Myocyte (in vitro differentiated cells): ENCODE measurements around the gene PSTPIP1. TPM values are rescaled to one million over a fixed set of nuclear protein-coding genes. Genes with fewer than 3 reads are reported as not detected.
"Not testable (repeated sequence)": the region's sequence is repeated elsewhere in the genome, so short reads cannot be mapped to it uniquely, and the experiment has no call there.

Source experiments
- DNase-seq: peaks from one replicate; pipeline ENCODE4 v3.0.0-alpha.2; 2012; ENCODE audit warnings: low read depth
- polyA plus RNA-seq: library from polyadenylated mRNA; unstranded; fragments of >200 nt; gene quantifications from one replicate; pipeline ENCODE4 v1.2.1, GENCODE V29; 2012; ENCODE audit warnings: missing spikeins
- total RNA-seq: library from RNA; depleted of rRNA; stranded (reverse); fragments of >200 nt; gene quantifications from 2 replicates; pipeline ENCODE4 v1.2.3, GENCODE V29; 2014

Gene PSTPIP1
- not detected in 2 replicates for total RNA-seq
- 0.68 TPM for polyA plus RNA-seq

DNA sequence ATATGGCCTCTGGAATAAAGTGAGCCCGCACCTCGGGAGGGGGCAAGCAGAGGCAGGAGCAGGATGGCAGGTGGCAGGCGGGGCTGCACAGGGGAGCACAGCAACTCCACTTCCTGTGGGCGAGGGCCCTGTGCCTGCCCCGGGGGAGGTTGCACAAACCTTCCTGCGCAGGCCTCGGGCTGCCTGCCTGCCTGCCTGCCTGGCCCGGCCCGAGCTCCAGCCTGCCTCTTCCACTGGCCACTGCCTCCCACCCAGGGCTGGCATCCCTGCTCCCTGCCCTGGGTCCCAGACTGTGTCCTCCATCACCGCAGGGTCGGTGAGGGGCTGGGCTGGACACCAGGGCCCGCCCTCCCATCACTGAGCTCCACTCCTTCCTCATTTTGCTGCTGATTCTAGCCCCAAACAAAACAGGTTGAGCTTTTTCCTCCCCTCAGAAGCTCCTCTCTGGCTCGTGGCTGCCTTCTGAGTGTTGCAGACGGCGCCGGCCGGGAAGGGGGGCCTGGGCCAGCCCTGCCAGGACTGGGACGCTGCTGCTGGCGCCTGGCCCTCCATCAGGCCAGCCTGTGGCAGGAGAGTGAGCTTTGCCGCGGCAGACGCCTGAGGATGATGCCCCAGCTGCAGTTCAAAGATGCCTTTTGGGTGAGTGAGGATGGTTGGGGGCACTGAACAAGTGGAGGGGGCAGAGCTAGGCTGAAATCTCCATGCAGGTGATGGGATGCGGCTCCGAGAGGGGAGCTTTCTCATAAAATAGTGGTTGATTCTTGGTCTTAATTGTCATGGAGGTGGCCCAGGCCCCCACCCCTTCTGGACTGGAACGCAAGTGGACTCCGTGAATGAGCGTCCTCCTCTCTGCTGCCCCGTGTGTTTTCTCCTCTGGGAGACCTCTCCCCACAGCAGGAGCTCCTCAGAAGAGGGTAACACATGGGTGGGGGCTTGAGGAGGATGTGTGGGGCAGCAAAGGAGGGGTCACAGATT lies at the start of gene PSTPIP1:
TSS of gene PSTPIP1 (plus strand) at position 156 of the 975 bp plus-strand sequence. CDS start at position 604, 448 bp downstream.
- DNase-seq, result no peak

DNA sequence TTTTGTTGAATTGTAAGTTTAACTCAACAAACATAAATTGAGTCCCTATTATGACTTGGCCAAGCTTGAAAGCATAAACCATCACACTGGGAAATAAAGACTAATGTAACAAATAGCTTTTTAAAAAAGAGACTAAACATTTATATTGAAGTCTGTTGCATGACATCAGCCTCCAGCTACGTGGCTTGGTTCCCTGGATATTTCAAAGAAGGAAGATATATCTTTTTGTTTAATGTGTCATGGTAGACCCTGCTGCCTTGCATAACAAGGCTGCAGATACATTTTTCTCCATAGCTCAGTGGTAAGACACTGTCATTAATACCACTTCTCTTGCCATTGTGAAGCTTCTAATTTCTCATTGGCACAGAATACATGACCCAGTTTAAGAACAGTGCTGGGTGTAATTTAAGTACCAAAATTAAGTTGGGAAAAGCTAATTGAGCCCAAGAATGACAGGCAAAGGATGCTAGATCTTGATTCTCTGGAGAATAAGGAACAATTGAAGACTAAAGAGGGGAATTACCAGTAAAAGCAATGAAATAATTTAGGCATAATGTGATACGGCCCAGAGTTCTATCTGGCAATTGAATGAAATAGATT lies 49.3 kb upstream of the PSTPIP1 start:
- DNase-seq, result no peak

DNA sequence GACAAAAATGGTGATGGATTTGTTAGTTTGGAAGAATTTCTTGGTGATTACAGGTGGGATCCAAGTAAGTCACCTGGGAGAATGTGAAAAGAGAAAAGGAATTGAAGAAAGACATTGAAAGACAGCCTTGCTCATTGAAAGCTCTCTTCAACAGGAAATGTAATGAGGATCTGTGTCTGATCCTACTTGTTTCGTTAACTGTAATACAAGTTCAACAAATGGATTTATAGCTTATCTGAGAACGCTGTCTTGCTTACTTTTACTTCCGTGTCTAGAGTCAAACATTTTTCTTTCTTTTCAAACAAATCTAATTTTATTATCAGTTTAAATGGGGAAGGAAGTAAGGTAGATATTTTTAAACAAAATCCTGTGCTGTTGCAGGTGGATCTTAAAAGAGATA lies 47.5 kb upstream of the PSTPIP1 start:
- no peak for DNase-seq

DNA sequence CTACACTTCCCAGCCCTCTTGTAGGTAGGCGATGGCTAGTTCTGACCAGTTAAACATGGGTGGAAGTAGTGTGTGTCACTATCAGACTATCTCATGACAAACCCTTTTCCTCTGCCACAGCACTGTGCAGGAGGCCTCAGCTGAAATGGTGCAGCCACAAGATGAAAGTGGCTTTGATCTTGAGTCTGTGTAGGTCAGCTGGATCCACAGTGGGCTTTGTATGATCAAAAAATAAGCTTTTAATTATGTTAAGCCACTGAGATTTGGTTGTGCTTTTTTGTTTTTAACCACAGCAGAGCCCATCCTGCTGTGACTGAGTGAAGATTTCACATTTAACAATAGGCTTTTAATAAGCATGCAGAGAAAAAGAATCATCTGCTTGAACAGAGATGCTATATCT lies 43.7 kb upstream of the PSTPIP1 start:
- no peak for DNase-seq

DNA sequence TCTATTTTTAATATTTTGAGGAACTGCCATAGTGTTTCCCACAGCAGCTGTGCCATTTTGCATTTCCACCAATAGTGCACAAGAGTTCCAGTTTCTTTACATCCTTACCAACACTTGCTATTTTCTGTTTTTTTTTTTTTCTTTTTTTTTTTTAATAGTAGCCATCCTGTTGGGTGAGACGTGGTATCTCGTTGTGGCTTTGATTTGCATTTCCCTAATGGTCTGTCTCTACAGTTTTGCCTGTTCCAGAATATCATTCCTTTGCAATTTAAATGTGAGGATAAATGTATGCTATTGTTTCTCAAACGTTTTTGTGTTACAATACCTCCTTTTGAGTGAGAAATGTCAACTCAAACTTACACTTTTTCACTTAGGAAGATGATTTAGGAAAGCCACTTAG lies 41.0 kb upstream of the PSTPIP1 start:
- no peak for DNase-seq

DNA sequence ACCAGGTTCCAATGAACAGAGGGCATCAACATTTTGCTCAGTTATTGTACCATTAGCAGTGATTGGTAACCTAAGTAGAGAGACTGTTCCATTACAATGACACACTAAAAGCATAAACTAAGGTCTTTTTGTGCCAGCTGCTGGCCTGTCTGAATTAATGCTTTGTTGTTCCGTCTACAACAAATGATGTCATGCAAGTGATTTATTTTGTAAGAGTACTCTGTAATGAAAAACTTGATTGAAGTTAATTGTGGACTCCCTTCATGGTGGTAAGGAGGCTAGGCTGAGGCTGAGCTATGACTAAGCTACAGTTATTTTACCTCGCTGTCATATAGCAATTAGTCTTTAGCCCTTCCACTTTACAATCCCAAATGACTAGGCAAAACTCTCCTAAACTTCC lies 40.2 kb upstream of the PSTPIP1 start:
- no peak for DNase-seq

DNA sequence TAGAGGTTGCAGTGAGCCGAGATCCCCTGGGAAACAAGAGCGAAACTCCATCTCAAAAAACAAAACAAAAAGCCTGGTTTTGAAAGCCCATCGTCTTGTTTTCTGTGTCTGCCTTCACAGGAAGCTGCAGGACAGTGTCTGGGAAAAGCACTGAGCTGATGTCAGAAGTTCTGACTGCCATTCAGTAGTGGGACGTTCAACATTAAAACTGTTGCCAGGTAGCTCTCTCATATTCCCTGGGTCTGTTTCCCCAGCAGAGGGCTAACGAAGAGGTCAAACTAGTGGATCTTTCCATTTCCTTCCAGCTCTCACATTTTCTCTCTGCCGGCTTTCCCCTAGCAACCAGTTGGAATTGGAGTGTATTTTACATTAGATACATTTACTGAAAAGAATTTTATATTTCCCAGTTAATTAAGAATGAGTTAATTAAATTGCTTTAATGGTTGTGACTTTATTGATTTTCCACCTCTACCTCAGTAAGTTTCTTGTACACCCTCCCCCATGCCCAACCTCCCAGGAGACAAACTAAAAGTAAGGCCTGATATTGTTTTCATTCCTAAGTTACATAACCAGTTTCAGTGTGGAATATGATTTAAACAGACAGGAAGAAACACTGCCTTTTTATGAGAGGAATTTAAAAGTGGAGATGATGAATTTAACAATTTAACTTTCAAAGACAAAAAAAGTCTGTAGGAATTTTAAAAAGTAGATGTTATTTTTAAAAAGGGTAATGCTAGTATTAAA lies 33.5 kb upstream of the PSTPIP1 start:
- DNase-seq, result no peak

DNA sequence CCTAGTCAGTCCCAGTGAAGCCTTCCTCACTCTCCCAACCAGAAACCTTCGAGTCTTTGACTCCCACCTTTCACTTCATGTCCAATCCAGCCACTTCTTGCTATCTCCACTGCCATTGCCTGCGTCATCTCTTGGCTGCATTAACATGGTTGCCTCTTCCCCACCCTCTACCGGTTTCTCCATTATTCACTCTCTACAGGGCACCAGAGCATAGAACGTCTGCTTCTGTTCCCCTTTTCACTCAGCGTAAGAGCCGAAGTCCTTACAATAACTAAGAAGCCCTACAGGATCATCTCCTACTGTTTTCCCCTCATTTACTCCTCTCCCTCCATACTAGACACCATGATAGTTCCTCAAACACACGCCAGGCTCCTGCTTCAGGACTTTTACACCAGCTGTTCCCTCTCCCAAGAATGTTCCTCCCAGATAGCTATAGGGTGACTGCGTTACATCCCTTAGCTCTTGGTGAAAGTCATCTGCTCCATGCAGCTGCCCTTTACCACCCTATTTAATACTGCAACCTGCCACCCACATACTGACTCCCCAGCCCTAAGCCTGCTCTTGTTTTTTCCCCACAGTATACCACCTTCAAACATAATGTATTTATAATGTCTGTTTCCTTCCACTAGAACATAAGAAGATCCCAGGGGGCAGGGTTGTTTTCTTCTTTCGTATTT lies 32.5 kb upstream of the PSTPIP1 start:
- DNase-seq, result peak; percentile 41

DNA sequence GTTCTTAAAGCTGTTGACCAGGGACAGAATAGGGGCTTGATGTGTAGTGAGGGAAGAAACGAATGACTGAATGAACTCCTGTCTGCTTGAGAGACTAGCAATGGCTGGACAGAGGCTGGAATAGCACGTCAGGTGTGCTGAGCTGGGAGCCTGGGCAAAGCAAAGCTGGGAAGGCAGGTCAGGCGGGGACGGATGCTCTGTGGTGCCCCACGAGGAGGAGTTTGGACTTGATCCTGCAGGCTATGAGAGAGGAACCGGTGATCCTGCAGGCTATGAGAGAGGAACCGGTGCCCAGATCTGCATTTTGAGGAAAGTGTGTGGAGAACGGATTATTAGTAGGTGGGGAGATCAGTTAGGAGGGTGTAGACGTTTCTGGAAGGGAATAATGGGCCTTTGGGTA lies 31.3 kb upstream of the PSTPIP1 start:
- no peak for DNase-seq

DNA sequence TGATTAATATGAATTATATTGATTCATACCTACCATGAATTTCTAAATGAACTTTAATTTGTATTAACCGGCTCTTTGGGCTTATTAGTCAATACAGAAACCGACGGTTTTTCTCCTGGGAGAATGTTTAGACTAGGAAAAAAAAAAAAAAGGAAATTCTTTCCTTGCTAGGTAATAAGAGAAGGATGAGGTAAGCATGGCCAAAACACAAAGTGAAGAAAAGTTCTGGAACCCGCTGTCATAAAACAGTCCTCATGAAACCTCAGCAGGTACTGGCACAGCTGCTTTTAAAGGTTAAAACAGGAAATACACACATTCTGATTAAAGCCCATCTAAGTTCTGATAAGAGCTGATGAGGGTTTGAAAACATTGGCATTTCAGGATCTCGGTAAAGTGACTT lies 30.8 kb upstream of the PSTPIP1 start:
- DNase-seq, result no peak

DNA sequence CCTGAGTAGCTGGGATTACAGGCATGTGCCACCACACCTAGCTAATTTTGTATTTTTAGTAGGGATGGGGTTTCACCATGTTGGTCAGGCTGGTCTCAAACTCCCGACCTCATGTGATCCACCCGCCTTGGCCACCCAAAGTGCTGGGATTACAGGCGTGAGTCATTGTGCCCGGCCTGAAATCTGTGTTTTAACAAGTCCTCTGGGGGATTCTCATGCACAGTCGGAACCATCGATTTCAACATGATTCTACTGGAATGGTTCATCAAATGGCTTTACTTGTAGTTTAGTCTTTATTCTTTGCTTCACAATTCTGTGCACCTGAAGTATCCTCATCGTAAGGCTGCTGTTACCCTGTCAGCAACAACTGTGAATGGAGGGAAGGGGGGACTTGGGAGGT lies 28.9 kb upstream of the PSTPIP1 start:
- DNase-seq, result not testable (repeated sequence)

DNA sequence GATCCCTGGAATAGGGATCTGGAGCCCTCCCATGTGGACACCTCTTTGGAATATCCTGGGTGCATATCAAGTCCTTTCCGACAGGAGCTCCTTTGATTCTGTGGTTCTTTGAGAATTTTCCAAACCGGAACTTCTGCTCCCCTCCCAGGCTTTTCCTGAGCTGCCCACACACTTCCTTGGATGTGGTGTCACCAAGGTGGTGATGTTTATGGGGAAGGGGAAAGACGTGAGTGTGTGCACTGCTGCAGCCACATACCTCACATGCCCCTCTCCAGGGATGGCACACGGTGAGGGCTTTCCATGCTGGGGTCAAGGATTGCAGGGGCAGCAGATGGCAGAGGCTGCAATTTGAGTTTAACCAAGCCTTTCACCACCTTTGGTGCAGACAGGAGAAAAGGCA lies 27.9 kb upstream of the PSTPIP1 start:
- no peak for DNase-seq

DNA sequence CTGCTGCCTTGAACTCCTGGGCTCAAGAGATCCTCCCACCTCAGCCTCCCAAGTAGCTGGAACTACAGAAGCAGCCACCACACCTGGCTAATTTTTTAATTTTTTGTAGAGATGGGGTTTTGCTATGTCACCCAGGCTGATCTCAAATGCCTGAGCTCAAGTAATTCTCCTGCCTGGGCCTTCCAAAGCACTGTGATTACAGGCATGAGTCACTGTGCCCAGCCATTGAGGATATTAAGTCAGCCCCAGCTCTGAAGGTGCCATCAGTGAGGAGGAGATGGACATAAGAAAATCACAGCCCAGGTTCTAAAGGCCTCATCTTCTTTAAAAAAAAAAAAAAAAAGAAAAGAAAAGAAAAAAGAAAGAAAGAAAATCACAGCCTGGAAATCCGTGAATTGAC lies 26.6 kb upstream of the PSTPIP1 start:
- DNase-seq, result peak; percentile 31

DNA sequence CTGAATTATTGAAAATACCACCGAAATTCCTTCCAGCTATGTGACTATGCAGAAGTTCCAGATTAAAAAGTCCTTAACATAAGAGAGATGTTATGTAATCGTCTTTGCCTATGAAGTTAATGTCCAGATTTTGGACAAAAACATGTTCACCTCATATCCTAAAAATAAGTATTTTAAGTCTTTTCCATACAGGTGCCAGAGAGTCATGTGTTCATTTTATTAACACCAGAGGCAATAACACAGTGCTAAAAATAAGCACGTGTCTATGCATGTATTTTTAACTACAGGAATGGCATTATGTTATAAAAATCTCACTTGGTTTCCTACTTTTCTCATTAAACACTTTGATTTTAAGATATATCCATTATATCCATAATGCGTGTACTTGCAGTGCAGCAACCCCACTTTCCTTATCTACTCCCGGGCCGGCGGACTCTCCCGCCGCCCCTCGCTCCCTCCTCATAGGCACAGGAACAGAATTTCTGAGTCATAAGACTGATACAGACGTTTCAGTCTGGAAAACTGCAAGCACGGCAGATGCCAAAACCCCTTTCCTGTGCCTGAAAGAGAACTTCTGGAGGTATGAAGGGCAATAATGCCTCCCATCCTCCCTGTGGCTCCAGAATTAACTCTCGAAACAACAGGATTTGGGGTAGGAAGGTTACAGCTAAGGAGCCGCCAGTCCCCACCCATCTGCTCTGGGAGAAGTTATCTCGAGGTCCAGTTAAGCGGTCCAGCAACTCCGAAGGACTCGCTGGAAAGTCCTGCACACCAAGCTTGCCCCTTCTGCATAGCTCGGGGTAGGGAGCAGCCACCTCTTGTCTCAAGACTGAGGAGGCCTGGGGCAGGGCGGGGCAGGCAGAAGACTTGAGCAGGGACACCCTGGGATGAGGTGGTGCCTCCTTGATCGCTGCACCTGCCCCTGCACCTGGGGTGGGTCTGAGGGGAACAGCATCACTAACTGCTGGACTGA lies 22.3 kb upstream of the PSTPIP1 start:
- peak; percentile 27 for DNase-seq

DNA sequence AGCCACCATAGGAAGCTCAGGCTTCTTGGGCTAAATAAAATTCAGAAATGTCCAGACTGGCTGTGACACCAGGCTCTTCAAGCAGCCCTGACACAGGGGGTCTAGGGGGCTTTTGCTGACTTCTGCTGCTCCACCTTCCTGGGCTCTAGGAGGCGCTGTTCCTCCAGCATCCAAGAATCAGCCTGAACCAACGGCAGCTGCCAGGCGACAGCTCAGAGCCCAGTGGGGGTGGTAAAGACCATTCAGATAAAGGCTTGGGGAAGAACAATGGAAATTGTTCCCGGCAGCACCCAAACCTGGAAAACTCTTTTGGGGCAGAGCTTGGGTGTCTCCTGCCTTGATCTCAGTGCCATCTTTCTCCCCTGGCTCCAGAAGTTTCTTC lies 21.6 kb upstream of the PSTPIP1 start:
- peak; percentile 40 for DNase-seq

DNA sequence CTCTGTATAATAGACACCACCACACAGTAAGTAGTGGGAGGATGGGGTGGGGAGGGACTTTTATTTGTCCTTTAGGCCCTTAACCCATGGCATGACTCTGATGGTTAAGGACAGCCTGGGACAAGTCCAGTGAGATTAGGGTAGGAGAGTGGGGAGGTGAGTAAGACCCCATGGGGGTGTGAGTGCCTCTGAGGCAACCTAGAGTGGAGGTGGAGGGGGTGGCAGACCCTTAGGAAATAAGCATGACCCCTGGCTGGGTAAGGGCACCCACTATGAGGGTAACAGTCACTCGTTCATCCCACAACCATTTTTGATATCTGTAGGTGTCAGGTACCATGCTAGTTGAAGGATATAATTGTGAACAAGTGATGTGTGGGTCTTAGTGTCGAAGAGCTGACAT lies 21.0 kb upstream of the PSTPIP1 start:
- no peak for DNase-seq

DNA sequence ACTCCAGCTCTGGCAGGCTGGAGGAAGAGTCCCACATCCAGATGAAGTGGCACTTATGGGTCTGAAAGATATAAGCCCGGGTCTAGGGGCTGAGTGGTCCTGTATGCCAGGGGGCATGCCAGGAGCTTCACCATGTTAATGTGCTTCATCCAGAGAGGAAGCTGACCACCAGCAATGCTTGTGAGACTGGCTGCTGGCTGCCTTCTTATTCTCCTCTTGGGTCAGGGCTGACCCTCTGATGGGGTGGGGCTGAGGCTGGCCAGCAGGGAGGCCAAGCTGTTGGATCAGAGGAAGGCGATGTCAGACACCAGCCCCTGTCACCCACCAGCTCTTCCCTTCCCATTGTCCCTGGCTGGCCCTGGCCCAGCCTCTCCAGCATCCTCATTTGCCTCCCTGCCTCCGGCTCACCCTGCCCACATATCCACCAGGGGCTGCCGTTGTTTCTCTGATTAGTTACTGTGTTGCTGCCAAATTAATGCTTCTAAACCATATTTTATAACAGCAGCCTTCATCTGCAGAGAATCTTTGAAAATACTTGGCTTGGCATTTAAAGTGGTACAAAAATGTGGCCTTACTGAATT lies 20.4 kb upstream of the PSTPIP1 start:
- DNase-seq, result no peak

DNA sequence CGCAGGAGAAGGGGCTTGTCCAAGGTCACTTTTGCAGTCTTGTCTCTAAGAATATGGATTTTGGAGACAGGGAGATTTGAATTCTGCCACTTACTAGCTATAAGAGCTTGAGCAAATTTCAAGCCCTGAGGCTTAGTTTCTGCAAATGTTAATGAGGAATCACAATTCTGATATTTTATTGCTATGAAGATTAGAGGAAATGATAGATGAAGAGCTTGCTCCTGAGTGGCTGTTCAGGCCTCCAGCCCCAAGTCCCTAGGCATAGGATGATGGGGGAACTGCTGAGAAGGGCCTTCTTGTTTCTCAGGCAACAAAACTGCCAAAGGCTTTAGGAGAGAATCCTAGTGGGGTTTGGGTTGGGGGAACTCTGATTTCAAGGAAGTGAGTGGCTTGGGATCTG lies 18.8 kb upstream of the PSTPIP1 start:
- no peak for DNase-seq

DNA sequence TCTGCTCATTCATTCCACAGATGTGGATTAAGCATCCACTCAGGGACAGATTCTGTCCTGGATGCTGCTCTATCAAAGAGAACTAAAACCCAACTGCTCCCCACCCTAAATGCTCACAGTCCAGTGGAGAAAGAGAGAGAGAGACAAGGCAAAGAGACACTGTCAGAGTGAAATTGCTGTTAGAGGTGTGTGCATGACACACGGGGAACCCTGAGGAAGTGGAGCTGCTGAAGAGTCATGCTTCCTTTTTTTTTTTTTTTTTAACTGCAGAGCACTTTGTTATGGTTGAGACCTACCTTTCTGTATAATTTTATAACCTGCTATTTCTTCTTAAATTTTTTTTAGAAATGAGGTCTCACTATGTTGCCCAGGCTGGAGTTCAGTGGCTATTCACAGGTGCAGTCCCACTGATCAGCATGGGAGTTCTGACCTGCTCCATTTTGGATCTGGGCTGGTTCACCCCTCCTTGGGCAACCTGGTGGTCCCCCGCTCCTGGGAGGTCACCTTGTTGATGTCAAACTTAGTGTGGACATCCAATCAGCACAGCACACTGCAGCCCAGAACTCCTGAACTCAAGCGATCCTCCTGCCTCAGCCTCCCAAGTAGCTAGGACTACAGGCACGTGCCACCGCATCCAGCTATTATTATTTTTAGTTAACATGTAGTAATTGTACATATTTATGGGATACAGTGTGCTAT lies 18.2 kb upstream of the PSTPIP1 start:
- DNase-seq, result no peak
